GM19351 (cell line): ENCODE results near the gene MAP3K8.

Source experiments
- ATAC-seq: cut with Tn5 transposase; IDR thresholded peaks from one replicate; pipeline ENCODE4 v1.9.1; 2021; ENCODE audit warnings: mild to moderate bottlenecking, moderate library complexity; ENCODE audit not compliant: unreplicated experiment

MAP3K8 gene

GRCh38 chr10:30433730-30434272, at the start of gene MAP3K8:
MAP3K8 (plus strand) TSS chr10:30434184; CDS start chr10:30438939, 4,755 bp downstream.
- ATAC-seq: peak; percentile 48

- peak; percentile 60 for ATAC-seq
Measured at GRCh38 chr10:30384701-30385201, 49.2 kb upstream of the MAP3K8 start.

GRCh38 chr10:30386801-30387588, 47.0 kb upstream of the MAP3K8 start:
- no peak for ATAC-seq

- ATAC-seq: no peak
Measured at GRCh38 chr10:30387646-30388243, 46.2 kb upstream of the MAP3K8 start.

- ATAC-seq: no peak
Measured at GRCh38 chr10:30389543-30389942, 44.4 kb upstream of the MAP3K8 start.

- no peak for ATAC-seq
Measured at GRCh38 chr10:30390207-30390606, 43.8 kb upstream of the MAP3K8 start.

- no peak for ATAC-seq
Measured at GRCh38 chr10:30391266-30391665, 42.7 kb upstream of the MAP3K8 start.

- peak; percentile 95 for ATAC-seq
Measured at GRCh38 chr10:30392564-30392990, 41.4 kb upstream of the MAP3K8 start.

GRCh38 chr10:30396293-30396692, 37.7 kb upstream of the MAP3K8 start:
- ATAC-seq: no peak

GRCh38 chr10:30396698-30397097, 37.3 kb upstream of the MAP3K8 start:
- ATAC-seq: no peak

- no peak for ATAC-seq
Measured at GRCh38 chr10:30398193-30398592, 35.8 kb upstream of the MAP3K8 start.

- no peak for ATAC-seq
Measured at GRCh38 chr10:30398788-30399187, 35.2 kb upstream of the MAP3K8 start.

GRCh38 chr10:30403494-30403893, 30.5 kb upstream of the MAP3K8 start:
- no peak for ATAC-seq

- no peak for ATAC-seq
Measured at GRCh38 chr10:30404540-30404939, 29.4 kb upstream of the MAP3K8 start.

GRCh38 chr10:30411263-30411662, 22.7 kb upstream of the MAP3K8 start:
- no peak for ATAC-seq

- no peak for ATAC-seq
Measured at GRCh38 chr10:30412901-30413300, 21.1 kb upstream of the MAP3K8 start.

GRCh38 chr10:30413996-30414576, 19.9 kb upstream of the MAP3K8 start:
- ATAC-seq: peak; percentile 62

GRCh38 chr10:30415593-30415992, 18.4 kb upstream of the MAP3K8 start:
- ATAC-seq: no peak

- no peak for ATAC-seq
Measured at GRCh38 chr10:30417301-30417700, 16.7 kb upstream of the MAP3K8 start.

GRCh38 chr10:30420266-30420665, 13.7 kb upstream of the MAP3K8 start:
- peak; percentile 83 for ATAC-seq

GRCh38 chr10:30420766-30421165, 13.2 kb upstream of the MAP3K8 start:
- peak; percentile 12 for ATAC-seq
